Fibroblast of gingiva (primary cell): ENCODE results near the gene WRAP53.
"Not testable (repeated sequence)": the region's sequence is repeated elsewhere in the genome, so short reads cannot be mapped to it uniquely, and the experiment has no call there.

Source experiments
- DNase-seq: peaks from one replicate; pipeline ENCODE4 v3.0.0-alpha.2; 2011; ENCODE audit warnings: low read depth

The WRAP53 gene

GRCh38 chr17:7687908-7688807 is at the start of gene WRAP53:
WRAP53 (plus strand) TSS chr17:7688477; CDS start chr17:7688649, 172 bp downstream.
- DNase-seq = peak; percentile 99

- no peak for DNase-seq
Measured at GRCh38 chr17:7640783-7641182, 47.5 kb upstream of the WRAP53 start.

GRCh38 chr17:7641635-7642034 is 46.6 kb upstream of the WRAP53 start:
- not testable (repeated sequence) for DNase-seq

- DNase-seq = no peak
Measured at GRCh38 chr17:7644775-7645174, 43.5 kb upstream of the WRAP53 start.

- DNase-seq = no peak
Measured at GRCh38 chr17:7646457-7646856, 41.8 kb upstream of the WRAP53 start.

- DNase-seq = no peak
Measured at GRCh38 chr17:7647018-7647417, 41.3 kb upstream of the WRAP53 start.

GRCh38 chr17:7650509-7651096 is 37.7 kb upstream of the WRAP53 start, which contains the start of gene ATP1B2:
ATP1B2 (plus strand) TSS chr17:7650926; CDS start chr17:7651519, 593 bp downstream.
- DNase-seq = no peak

GRCh38 chr17:7651097-7651664 is 37.1 kb upstream of the WRAP53 start:
- DNase-seq = no peak

DNA sequence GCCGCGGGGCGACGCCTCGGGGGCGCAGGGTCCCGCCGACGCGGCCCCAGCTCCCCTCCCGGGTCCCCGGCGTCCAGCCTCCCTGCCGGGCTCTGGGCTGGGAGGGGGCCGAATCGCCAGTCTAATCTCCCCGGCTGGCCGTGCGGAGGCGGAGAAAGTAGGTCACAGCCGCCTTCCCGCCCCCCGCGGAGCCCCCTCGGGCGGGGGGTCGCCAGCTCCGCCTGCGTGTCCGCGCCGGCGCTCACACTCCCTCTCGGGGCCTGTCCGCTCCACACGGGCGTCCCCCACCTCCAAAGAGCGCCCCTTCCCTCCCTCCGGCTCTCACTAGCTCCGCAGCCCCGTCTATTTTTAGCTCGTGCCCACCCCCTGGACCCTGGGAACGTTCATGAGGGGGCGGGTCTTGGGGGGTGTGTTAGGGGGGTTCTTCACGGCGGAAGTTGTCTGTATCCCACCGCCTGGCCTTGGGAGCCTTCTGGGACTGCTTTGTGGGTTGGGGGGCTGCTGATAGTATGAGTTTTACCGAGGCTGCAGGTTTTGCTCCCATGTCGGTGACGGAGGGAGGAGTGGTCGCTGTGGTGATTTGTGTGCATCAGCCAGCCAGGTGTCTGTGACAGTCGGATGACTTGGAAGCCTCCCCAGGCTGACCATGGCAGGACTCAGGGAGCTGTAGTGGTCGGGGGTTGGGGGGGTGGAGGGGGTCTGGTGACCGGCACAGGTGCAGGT is 36.5 kb upstream of the WRAP53 start:
- no peak for DNase-seq

DNA sequence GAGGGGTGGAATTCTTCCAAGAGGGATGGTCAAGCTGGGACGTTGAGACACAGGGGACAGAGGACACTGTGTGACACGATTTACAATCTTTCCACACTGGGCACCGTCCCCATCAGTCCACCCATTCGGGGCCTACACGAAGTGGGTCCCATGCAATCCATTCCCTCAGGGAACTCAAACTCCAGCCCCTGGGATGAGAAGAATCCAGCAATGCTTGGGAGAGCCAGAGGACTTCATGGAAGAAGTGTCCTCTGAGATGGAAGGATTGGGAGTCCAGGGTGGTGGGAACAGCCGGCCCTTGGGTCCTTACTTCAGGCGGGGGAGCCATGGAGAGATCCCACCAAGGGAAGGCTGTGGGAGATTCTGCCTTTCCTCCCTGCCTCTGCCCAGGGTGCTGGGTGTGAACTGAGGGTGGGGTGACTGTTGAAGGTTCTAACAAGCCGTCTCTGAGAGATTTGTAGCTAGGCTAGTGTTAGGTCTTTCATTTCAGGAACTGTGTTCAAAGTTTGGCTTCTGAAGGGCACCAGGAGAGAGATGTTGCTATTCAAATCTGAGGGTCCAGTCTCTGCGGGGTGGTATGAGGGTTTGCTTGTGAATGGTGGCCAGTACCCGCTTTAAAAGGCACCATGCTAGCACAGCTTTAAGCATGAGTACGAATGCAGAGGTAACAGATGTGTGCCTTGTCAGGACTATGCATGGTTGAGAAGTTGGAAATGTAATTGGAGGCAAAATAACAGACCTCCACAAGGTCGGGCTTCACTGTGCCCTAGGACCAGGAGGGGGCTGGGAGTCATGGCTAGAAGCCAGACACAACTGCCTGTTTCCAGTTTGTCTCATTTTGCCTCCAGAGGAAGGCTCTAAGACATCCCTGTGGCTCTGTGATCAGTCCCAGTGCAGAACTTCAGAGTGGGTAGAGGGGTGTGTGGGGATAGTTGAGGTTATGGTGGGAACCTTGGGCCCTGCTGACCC is 35.6 kb upstream of the WRAP53 start:
- DNase-seq = no peak

- DNase-seq = no peak
Measured at GRCh38 chr17:7654832-7655540, 33.3 kb upstream of the WRAP53 start.

- no peak for DNase-seq
Measured at GRCh38 chr17:7655541-7655840, 32.8 kb upstream of the WRAP53 start.

DNA sequence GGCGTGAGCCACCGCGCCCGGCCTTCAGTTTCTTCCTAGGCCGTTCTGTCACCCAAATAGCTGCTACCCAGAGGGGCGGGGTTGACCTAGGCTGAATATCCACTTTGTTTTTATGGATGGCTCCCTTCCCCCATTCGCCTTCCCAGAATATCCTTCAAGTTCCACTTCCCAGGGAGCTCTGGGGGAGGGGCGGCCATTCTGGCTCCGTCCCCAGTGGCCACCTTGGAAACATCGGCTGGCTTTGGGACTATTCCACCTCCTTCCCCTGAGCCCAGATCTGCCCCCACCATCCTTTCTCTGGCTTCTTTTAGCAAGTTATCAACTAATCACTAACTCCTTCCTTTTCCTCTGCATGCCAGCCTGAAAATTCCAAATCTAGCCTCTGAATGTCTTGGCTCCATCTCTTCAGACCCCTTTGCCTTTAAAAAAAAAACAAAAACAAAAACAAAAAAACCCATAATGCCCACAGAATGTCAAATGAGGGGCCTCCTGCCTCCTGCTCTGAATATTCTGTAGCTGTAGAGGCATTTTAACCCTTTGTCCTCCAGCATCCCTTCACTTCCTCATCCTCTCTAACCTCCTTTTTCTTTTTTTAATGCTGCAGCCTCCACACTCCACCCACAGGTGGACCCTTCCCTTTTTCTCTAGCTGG is 31.2 kb upstream of the WRAP53 start:
- no peak for DNase-seq

DNA sequence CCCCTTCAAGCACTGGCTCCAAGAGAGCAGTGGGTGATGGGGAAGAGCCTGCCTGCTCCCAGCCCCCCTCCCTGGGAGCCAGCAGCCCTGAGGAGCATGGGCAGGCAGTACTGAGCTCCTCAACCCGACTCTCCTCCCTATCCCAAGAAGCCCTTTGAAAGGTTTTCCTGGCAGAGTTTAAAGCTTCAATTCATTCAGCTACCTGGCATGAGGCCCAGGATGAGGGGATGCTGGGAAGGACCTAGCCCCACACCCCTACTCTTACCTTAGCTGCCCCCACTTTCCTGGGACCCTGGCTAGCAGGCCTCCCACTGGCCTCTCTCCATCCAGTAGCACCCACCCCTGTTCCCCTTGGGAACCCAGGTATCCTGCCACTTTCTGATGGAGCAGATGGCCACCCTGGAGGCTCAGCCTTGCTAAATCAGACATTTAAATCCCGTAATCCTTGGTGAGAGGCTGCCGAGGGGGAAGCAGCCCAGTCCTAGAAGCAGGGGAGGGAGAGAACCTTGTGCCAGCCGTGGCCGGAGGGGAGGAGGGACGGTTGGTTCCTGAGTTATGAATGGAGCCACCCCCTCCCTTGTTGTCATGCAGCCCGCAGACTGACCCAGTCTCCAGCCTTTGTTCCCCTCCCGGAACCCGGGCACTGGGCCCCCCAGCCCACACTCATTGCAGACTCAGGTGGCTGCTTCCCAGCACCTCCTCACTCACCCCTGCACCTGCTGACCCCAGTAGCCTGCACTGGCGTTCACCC is 20.4 kb upstream of the WRAP53 start:
- no peak for DNase-seq

DNA sequence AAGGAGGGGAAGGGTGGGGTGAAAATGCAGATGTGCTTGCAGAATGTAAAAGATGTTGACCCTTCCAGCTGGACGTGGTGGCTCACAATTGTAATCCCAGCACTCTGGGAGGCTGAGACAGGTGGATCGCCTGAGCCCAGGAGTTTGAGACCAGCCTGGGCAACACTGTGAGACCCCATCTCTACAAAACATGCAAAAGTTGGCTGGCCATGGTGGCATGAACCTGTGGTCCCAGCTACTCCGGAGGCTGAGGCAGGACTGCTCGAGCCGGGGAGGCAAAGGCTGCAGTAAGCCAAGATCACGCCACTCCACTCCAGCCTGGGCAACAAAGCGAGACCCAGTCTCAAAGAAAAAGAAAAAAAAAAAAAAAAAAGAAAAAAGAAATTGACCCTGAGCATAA is 19.8 kb upstream of the WRAP53 start:
- no peak for DNase-seq

- no peak for DNase-seq
Measured at GRCh38 chr17:7673239-7673638, 15.0 kb upstream of the WRAP53 start.

DNA sequence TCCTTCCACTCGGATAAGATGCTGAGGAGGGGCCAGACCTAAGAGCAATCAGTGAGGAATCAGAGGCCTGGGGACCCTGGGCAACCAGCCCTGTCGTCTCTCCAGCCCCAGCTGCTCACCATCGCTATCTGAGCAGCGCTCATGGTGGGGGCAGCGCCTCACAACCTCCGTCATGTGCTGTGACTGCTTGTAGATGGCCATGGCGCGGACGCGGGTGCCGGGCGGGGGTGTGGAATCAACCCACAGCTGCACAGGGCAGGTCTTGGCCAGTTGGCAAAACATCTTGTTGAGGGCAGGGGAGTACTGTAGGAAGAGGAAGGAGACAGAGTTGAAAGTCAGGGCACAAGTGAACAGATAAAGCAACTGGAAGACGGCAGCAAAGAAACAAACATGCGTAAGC is 13.3 kb upstream of the WRAP53 start:
- DNase-seq = no peak

DNA sequence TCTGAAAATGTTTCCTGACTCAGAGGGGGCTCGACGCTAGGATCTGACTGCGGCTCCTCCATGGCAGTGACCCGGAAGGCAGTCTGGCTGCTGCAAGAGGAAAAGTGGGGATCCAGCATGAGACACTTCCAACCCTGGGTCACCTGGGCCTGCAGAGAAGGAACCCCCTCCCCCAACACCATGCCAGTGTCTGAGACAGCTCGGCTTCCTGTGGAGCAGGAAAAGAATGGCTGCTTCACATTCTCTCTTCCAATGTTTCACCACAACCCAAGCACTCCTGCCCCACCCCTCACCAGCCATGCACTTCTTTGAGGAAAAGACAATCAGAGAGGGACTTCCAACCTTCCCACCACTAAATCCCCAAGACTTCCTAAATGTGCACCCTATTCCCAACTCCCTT is 11.7 kb upstream of the WRAP53 start:
- DNase-seq = no peak

- no peak for DNase-seq
Measured at GRCh38 chr17:7677388-7678067, 10.7 kb upstream of the WRAP53 start.
